Fibroblast of pulmonary artery (primary cell): ENCODE results near the gene TMEM86B.

Experiments used
- DNase-seq: peaks from one replicate; pipeline ENCODE4 v3.0.0-alpha.2; 2010; ENCODE audit warnings: low read depth
- H3K4me3 ChIP-seq: replicated peaks from 2 replicates; pipeline ENCODE4 v1.5.1; 2011; ENCODE audit warnings: low read depth, mild to moderate bottlenecking, control low read depth, low read length, moderate library complexity
- TF ChIP-seq, protein P1 (sequence below): IDR thresholded peaks from 2 replicates; pipeline ENCODE4 v1.5.1; 2011; ENCODE audit warnings: mild to moderate bottlenecking, control low read depth, low read length, inconsistent platforms; ENCODE audit errors: missing control alignments

The TMEM86B gene

DNA sequence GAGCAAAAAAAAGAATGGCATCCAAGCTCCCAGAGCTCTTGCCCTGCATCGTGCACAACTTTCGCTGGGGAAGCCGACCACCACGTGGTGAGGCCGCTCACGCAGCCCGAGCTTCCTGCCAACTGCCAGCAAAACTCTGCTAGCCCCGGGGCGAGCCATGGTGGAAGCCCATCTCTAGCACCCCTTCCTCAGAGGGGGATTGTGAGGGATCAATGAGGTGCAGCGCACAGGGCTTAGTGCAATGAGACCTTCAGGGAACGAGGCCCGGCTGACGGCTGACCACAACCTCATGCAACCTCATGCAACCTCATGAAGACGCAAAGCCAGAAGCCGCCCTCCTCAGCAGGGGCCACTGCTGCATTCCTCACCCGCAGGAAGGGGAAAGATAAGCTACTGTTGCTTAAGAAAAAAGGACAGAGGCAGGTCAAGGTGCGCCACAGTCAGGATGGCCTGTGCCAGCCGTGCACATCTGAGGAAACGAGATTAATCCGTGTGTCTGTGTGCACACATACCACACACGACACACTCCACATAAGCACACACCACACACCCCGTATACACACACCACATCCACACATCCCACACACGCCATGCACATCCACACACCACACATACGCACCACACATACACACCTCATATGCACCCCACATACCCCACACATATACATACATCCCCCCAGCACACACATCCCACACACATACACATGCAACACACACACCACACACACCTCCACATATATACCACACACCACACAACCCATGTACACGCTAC, 41.8 kb upstream of the TMEM86B start:
- H3K4me3 ChIP-seq = no peak overlapping the region
- TF ChIP-seq, protein P1, sequence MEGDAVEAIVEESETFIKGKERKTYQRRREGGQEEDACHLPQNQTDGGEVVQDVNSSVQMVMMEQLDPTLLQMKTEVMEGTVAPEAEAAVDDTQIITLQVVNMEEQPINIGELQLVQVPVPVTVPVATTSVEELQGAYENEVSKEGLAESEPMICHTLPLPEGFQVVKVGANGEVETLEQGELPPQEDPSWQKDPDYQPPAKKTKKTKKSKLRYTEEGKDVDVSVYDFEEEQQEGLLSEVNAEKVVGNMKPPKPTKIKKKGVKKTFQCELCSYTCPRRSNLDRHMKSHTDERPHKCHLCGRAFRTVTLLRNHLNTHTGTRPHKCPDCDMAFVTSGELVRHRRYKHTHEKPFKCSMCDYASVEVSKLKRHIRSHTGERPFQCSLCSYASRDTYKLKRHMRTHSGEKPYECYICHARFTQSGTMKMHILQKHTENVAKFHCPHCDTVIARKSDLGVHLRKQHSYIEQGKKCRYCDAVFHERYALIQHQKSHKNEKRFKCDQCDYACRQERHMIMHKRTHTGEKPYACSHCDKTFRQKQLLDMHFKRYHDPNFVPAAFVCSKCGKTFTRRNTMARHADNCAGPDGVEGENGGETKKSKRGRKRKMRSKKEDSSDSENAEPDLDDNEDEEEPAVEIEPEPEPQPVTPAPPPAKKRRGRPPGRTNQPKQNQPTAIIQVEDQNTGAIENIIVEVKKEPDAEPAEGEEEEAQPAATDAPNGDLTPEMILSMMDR = no peak
- no peak for DNase-seq

DNA sequence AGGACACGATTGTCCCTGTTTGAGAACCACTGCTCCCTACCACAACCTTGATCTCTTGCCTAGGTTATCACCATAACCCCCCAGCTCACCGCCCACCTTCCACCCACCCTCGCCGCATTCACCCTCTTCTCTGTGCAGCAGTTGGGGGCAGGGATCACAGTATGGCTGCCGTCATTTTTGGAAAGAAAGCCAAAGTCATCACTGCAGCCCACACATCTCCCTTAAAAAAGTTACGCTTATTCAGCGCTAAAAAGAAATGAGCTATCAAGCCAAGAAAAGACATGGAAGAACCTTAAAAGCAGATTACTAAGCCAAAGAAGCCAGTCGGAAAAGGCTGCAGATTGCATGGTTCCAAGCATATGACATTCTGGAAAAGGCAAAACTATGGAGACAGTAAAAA, 40.7 kb upstream of the TMEM86B start:
- H3K4me3 ChIP-seq = no peak overlapping the region
- DNase-seq = no peak
- TF ChIP-seq, protein P1 = no peak

DNA sequence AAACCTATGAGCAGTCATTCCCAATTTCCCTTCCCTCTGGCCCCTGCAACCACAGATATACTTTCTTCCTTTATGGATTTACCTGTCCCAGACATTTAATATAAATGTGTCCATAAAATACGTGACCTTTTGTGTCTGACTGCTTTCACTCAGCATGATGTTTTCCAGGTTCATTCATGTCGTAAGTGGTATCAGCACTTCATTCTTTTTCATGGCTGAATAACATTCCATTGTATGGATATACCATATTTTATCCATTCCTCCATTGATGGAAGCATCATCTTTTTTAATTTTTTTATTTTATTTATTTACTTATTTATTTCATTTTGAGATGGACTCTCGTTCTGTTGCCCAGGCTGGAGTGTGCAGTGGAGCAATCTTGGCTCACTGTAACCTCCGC, 38.3 kb upstream of the TMEM86B start:
- TF ChIP-seq, protein P1 = no peak
- DNase-seq = no peak
- H3K4me3 ChIP-seq = no peak overlapping the region

DNA sequence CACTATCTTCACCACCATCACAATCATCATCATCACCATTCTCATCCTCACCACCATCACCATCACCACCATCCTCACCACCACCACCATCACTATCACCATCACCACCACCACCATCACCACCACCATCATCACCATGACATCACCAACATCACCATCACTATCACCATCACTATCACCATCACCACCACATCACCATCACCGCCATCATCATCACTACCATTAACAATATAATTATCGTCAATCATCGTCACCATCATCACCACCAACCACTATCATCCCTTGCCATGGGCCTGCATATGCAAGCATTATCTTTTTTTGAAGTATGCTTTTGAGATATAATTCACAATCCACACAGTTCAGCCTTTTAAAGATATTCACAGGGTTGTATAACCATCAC, 37.8 kb upstream of the TMEM86B start:
- DNase-seq = no peak
- TF ChIP-seq, protein P1 = no peak
- H3K4me3 ChIP-seq = no peak overlapping the region

DNA sequence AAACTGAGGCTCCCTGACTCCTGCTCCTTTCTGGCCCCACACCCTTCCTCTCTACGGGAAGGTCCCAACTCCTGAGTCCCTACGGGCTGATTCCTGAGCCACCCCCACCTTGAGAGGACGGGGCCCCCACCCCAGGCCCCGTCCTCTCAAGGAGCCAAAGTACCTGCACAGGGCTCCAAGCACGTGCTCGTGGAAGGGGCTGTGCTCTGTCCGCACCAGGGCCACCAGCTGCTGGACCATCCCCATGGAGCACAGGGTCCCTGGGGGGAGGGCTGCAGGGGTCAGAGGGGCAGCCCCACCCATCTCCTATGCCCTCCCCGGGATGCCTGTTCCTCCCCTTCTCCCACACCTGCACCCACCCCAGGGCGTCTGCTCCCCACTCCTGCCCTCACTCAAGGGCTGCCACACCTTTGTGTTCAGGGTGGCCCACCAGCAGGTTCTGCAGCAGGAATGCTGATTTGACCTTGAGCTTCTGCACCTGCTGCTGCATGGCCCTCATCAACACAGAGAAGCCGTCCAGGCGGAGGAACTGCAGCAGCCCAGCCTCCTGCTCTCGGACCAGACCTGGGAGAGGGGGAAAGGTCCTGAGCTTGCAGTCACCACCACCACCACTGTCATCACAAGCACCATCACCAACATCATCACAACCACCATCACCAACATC, 37.3 kb upstream of the TMEM86B start:
- no peak for DNase-seq
- no peak overlapping the region for H3K4me3 ChIP-seq
- TF ChIP-seq, protein P1 = no peak

DNA sequence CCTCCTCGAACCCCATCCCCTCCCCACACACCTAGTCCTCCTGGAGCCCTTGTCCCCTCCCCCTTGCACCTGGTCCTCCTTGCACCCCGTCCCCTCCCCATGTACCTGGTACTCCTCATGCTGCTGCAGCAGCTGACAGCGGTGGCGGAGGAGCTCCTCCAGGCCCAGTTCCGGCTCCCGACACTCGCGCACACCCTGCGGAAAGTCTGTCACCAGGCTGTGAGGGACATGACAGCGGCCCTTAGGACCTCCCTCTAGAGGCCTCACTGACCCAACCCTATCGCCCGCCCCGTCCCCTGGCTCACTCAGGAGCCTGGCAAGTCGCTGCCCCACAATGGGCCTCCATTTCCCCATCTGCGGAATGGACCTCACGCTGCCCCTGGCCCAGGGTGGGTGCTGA, 36.6 kb upstream of the TMEM86B start:
- H3K4me3 ChIP-seq = no peak overlapping the region
- TF ChIP-seq, protein P1 = no peak
- no peak for DNase-seq
